Upper lobe of right lung (tissue), 1 donor: ENCODE measurements around the gene FAF2. TPM values are rescaled to one million over a fixed set of nuclear protein-coding genes. Genes with fewer than 3 reads are reported as not detected.

ENCODE experiments used
- ATAC-seq: fragments of 200-7000 bp; cut with Tn5 transposase; one replicate; pipeline ENCODE4 v1.9.1; 2020; ENCODE audit warnings: mild to moderate bottlenecking, moderate library complexity
- DNase-seq: peaks from one replicate; pipeline ENCODE4 v3.0.0-alpha.2; 2020
- H3K27ac ChIP-seq: fragments of 200-600 bp; one replicate; pipeline ENCODE4 v1.8.0; 2022
- H3K27me3 ChIP-seq: fragments of 200-600 bp; one replicate; pipeline ENCODE4 v1.8.0; 2022; ENCODE audit warnings: mild to moderate bottlenecking
- H3K36me3 ChIP-seq: fragments of 200-600 bp; one replicate; pipeline ENCODE4 v1.8.0; 2022
- H3K4me1 ChIP-seq: fragments of 200-600 bp; one replicate; pipeline ENCODE4 v1.8.0; 2022
- H3K4me3 ChIP-seq: fragments of 200-600 bp; one replicate; pipeline ENCODE4 v1.8.0; 2022; ENCODE audit warnings: mild to moderate bottlenecking
- H3K9me3 ChIP-seq: fragments of 200-600 bp; one replicate; pipeline ENCODE4 v1.8.0; 2022
- intact Hi-C: fragments of 100-400 bp; cut with DNase I; formaldehyde crosslinking; loops from one replicate; pipeline ENCODE4 v1.11.0; 2022
- total RNA-seq: library from RNA; stranded (reverse); fragmentation: NEBNext Ultra II Directional; extraction: Animal tissue kit (Norgen Biotek cat#: 25700); gene quantifications from one replicate; pipeline ENCODE4 v1.2.1, GENCODE V29; 2021
- TF ChIP-seq, protein P1 (sequence below): fragments of 200-600 bp; IDR thresholded peaks from one replicate; pipeline ENCODE4 v1.8.0; 2022; ENCODE audit warnings: antibody characterized with exemption
- donor health status: DM: no; HTN: yes; CAD: no; lungs with severe emphysema.

FAF2 gene
- total RNA-seq, 1 donor from 2014 or later = 35.1 TPM

DNA sequence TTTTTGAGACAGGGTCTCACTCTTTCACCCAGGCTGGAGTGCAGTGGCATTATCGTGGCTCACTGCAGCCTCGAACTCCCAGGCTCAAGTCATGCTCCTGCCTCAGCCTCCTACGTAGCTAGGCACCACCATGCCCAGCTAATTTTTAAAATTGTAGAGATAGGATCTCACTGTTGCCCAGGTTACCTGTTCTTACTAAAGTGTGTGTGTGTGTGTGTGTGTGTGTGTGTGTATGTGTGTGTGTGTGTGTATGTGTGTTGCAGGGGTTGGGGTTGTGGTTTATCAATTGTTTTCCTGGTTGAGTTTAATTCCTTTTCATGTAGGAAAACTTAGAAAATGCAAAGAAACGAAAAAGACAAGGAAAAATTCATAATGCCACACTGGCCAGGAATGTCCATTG, 67.2 kb downstream of the FAF2 start:
- no peak overlapping the region for H3K4me3 ChIP-seq
- intact Hi-C loops = no loop called here
- DNase-seq (no peak), ATAC-seq (no peak)
- no peaks in the 10 kb centered on the region for H3K36me3 ChIP-seq
- H3K27me3 ChIP-seq = no peaks in the 10 kb centered on the region
- TF ChIP-seq, protein P1, sequence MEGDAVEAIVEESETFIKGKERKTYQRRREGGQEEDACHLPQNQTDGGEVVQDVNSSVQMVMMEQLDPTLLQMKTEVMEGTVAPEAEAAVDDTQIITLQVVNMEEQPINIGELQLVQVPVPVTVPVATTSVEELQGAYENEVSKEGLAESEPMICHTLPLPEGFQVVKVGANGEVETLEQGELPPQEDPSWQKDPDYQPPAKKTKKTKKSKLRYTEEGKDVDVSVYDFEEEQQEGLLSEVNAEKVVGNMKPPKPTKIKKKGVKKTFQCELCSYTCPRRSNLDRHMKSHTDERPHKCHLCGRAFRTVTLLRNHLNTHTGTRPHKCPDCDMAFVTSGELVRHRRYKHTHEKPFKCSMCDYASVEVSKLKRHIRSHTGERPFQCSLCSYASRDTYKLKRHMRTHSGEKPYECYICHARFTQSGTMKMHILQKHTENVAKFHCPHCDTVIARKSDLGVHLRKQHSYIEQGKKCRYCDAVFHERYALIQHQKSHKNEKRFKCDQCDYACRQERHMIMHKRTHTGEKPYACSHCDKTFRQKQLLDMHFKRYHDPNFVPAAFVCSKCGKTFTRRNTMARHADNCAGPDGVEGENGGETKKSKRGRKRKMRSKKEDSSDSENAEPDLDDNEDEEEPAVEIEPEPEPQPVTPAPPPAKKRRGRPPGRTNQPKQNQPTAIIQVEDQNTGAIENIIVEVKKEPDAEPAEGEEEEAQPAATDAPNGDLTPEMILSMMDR = no peak
- no peaks in the 10 kb centered on the region for H3K4me1 ChIP-seq
- no peaks in the 10 kb centered on the region for H3K9me3 ChIP-seq
- H3K27ac ChIP-seq = no peak overlapping the region

DNA sequence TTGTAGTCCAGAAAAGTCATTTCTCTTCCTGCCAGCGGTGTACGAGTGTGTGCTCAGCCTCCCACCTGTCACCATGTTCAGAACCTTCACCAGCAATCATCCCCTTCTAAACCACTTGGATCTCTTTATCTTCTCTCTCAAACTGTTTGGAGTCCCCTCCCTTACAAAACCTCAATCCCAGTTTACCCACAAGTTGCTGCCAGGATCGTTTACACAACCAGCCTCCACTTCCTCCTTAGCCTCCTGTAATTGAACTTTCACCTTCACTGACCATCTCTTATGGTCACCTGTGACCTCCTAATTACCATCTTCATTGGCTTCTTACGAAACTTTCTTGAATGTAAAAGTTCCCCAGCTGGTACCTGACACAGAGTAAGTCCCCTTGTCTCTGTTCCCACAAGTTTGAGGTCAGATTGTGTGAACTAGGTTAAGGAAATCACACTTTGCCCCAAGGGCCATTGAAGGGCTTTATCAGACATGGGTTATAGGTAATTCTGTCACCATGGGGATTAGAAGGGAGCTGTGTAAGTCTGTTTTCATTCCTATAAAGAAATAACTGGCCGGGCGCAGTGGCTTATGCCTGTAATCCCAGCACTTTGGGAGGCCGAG, 69.0 kb downstream of the FAF2 start:
- H3K4me3 ChIP-seq = no peak overlapping the region
- intact Hi-C loops = no loop called here
- ATAC-seq (no peak), DNase-seq (no peak)
- no peaks in the 10 kb centered on the region for H3K27me3 ChIP-seq
- no peaks in the 10 kb centered on the region for H3K4me1 ChIP-seq
- H3K9me3 ChIP-seq = no peaks in the 10 kb centered on the region
- TF ChIP-seq, protein P1 = no peak
- no peak overlapping the region for H3K27ac ChIP-seq
- no peaks in the 10 kb centered on the region for H3K36me3 ChIP-seq

DNA sequence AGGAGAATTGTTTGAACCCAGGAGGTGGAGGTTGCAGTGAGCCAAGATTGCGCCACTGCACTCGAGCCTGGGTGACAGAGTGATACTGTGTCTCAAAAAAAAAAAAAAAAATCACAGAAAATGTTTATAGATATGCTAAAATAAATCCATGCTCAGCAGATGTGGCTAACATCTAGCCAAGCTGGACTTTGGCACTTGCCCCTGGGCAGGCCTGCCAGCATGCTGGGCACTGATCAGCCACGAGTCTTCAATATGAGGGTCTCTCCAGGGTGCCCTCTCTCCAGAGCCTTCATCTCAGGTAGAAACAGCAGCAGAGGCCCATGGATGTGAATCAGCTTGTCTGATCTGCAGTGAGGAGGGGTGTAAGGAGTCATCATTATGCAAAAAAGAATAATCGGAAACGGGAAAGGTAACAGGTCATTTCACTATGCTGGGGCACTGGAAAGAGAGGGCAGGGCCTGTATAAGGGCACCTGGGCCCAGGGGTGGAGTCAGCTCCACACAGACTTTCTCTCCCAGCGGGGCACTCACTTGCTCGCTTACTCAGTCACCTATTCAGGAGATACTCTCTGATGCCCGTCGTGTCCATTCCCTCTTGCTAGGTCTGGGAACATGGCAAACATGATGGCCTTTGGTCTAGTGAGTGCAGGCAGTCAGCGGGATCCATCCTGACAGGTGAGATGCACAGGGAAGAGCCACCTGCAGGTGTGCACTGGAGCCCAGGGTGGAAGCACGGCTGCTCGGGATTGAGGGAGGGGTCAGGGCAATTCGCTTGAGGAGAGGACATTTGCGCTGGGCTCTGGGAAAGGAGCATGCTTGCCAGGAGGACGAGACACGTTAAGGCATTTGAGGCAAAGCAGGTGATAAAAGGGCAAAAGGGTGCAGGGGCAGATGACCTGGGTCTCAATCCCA, 71.9 kb downstream of the FAF2 start:
- Histone ChIP-seq H3K9me3 (no peaks in the 10 kb centered on the region), H3K4me3 (no peak overlapping the region), H3K27ac (no peak overlapping the region), H3K4me1 (no peaks in the 10 kb centered on the region), H3K36me3 (no peaks in the 10 kb centered on the region), H3K27me3 (no peaks in the 10 kb centered on the region)
- intact Hi-C loops = no loop called here
- TF ChIP-seq, protein P1 = no peak
- ATAC-seq (no peak), DNase-seq (no peak)

DNA sequence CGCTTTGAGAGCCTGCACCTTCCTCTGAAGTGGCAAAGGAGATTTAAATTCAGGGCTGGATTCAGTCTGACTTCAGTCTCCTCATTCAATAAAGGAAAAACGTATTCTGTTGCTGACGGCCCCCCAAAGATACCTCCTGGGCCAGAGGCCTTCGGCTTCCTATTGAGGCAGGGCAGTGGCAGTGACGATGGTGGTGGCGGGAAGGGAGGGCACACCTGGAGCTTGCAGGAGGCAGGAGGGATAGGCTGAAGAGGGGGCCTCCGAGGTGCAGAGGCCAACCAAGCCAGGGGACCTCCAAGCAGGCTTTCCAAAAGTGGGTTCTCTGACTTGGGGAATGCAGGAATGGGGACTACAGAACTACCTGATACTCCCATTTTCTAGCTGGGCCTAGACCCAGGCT, 73.1 kb downstream of the FAF2 start:
- intact Hi-C loops = no loop called here
- Histone ChIP-seq H3K36me3 (peaks cover under 1% of the 10 kb centered on the region), H3K9me3 (no peaks in the 10 kb centered on the region), H3K4me3 (no peak overlapping the region), H3K27me3 (no peaks in the 10 kb centered on the region), H3K27ac (no peak overlapping the region), H3K4me1 (no peaks in the 10 kb centered on the region)
- TF ChIP-seq, protein P1 = no peak
- no peak for DNase-seq
- ATAC-seq = no peak

DNA sequence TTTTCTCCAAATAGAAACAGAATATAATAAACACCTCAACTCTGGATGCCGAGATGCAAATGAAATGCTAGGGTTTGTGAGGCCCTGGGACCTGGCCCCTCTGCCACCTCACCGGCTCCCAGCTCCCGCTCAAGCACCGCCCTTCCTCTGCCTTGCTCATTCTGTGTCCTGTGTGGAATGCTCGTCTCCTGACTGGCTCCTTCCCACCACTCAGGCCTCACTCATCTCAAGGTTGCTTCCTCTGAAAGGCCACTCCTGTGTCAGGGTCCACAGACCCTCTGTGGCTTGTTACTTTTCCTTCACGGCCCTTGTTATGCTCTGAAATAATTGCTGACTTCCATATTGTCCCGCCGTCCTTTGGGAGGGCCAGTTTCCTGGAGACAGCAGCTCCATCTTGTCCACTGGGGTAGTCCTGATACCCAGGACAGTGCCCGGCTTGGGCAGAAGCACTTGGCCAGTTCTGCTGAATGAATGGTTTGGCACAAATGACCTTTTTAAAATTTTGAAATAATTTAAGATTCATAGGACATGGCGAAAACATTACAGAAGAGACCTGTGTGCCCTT, 73.6 kb downstream of the FAF2 start:
- Histone ChIP-seq H3K27me3 (no peaks in the 10 kb centered on the region), H3K9me3 (no peaks in the 10 kb centered on the region), H3K27ac (no peak overlapping the region), H3K4me1 (no peaks in the 10 kb centered on the region), H3K36me3 (peaks cover 6% of the 10 kb centered on the region), H3K4me3 (no peak overlapping the region)
- no peak for ATAC-seq
- no peak for DNase-seq
- TF ChIP-seq, protein P1 = no peak
- intact Hi-C loops = no loop called here
